PC-3 (cell line): ENCODE results near the gene SEMA3C. TPM values are rescaled to one million over a fixed set of nuclear protein-coding genes. Genes with fewer than 3 reads are reported as not detected.

Experiments
- ATAC-seq: fragments of 200-7000 bp; cut with Tn5 transposase; 2 replicates; pipeline ENCODE4 v1.9.1; 2020; ENCODE audit warnings: mild to moderate bottlenecking, moderate library complexity
- BruUV-seq: library from RNA; stranded (reverse); fragments of 400-500 nt; replicated peaks from 2 replicates; lab custom pipeline; 2021; lab: Mats Ljungman, UMichigan
- CTCF ChIA-PET: fragments of 300-600 bp; sonication (Branson Sonifier 250); formaldehyde crosslinking; loops from one replicate; lab custom pipeline; 2022; ENCODE audit warnings: antibody characterized with exemption; lab: Charles Lee
- POLR2A ChIA-PET: fragments of 300-600 bp; sonication (Branson Sonifier 250); formaldehyde crosslinking; loops from one replicate; lab custom pipeline; 2022; ENCODE audit warnings: antibody characterized with exemption; ENCODE audit not compliant: unreplicated experiment; lab: Charles Lee
- DNase-seq: peaks from one replicate; pipeline ENCODE4 v3.0.0-alpha.2; 2015
- H2AFZ ChIP-seq: fragments of 300-600 bp; sonication (generic); 2 replicates; pipeline ENCODE4 v1.6.0; 2016; ENCODE audit warnings: antibody characterized with exemption, low read length
- H3F3A ChIP-seq: fragments of 300-600 bp; sonication (generic); one replicate; pipeline ENCODE4 v1.6.0; 2017; ENCODE audit warnings: antibody characterized with exemption, low read length, control low read depth, mild to moderate bottlenecking; ENCODE audit not compliant: unreplicated experiment
- H3K27ac ChIP-seq: fragments of 300-600 bp; sonication (generic); 2 replicates; pipeline ENCODE4 v1.5.1; 2016; ENCODE audit warnings: mild to moderate bottlenecking, low read length
- H3K27me3 ChIP-seq: fragments of 300-600 bp; sonication (generic); 2 replicates; pipeline ENCODE4 v1.6.1; 2016; ENCODE audit warnings: low read length, mixed read lengths
- H3K36me3 ChIP-seq: fragments of 300-600 bp; sonication (generic); 2 replicates; pipeline ENCODE4 v1.6.1; 2016; ENCODE audit warnings: low read depth, mixed run types, low read length, mixed read lengths
- H3K4me1 ChIP-seq: fragments of 300-600 bp; sonication (generic); 2 replicates; pipeline ENCODE4 v1.5.1; 2016; ENCODE audit warnings: low read length; ENCODE audit not compliant: insufficient read depth
- H3K4me2 ChIP-seq: fragments of 300-600 bp; sonication (generic); 2 replicates; pipeline ENCODE4 v1.6.0; 2016; ENCODE audit warnings: low read length
- H3K4me3 ChIP-seq: fragments of 300-600 bp; sonication (generic); 2 replicates; pipeline ENCODE4 v1.5.1; 2016; ENCODE audit warnings: mild to moderate bottlenecking, low read length, mixed read lengths
- H3K79me2 ChIP-seq: fragments of 300-600 bp; sonication (generic); 2 replicates; pipeline ENCODE4 v1.6.1; 2017; ENCODE audit warnings: low read length, mixed read lengths
- H3K9ac ChIP-seq: fragments of 300-600 bp; sonication (generic); 2 replicates; pipeline ENCODE4 v1.6.0; 2016; ENCODE audit warnings: mild to moderate bottlenecking, low read length
- H3K9me2 ChIP-seq: fragments of 300-600 bp; sonication (generic); replicated peaks from 2 replicates; pipeline ENCODE4 v1.6.1; 2016; ENCODE audit warnings: mixed run types, low read length, mixed read lengths
- H3K9me3 ChIP-seq: fragments of 300-600 bp; sonication (generic); 2 replicates; pipeline ENCODE4 v1.6.1; 2016; ENCODE audit warnings: low read length, mixed read lengths
- H4K20me1 ChIP-seq: fragments of 300-600 bp; sonication (generic); 2 replicates; pipeline ENCODE4 v1.6.1; 2016; ENCODE audit warnings: low read length, mixed read lengths
- EZH2 ChIP-seq: fragments of 300-600 bp; sonication (generic); IDR thresholded peaks from one replicate; pipeline ENCODE4 v1.6.1; 2017; ENCODE audit warnings: antibody characterized with exemption, mild to moderate bottlenecking, low read length; ENCODE audit not compliant: unreplicated experiment
- EZH2phosphoT487 ChIP-seq: fragments of 300-600 bp; sonication (generic); IDR thresholded peaks from 2 replicates; pipeline ENCODE4 v1.6.1; 2018; ENCODE audit warnings: mild to moderate bottlenecking, antibody characterized with exemption, low read length, borderline replicate concordance
- intact Hi-C: fragments of 100-400 bp; cut with micrococcal nuclease; formaldehyde crosslinking; loops from 2 replicates; pipeline ENCODE4 v1.9.0; 2023
- total RNA-seq: library from RNA; depleted of rRNA; stranded (reverse); fragments of >200 nt; gene quantifications from 2 replicates; pipeline ENCODE4 v1.2.3, GENCODE V29; 2014
- TF ChIP-seq, protein P1 (sequence below): fragments of 300-600 bp; sonication (generic); conservative IDR thresholded peaks from 2 replicates; pipeline ENCODE4 v1.5.1; 2017; ENCODE audit warnings: antibody characterized with exemption, low read depth, mild to moderate bottlenecking, low read length

Gene SEMA3C
- total RNA-seq, 1 experiment from 2014 or later = 28.0 TPM

DNA sequence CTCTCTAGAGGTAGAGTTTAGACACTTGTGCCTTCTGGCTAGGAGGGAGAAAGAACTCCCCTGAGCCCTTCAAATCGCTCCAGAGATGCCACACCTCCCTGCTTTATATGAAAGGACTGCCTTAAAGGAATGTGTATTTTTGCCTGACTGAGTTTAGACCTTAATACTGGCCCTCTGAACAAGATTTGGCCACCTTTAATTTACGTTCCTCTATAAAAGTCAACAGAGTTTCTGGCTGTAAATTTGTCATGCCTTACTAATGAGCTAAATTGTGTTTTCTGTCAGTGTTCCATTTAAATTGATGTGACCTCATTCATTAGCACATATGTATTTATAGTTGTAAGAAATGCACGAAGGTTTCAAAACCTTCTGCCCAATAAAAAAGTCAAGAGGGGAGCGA is 48.0 kb downstream of the SEMA3C start:
- intact Hi-C loops = no loop called here
- Histone ChIP-seq H3F3A (no peaks in the 10 kb centered on the region), H3K4me3 (no peak overlapping the region), H2AFZ (no peak overlapping the region), H3K27me3 (no peaks in the 10 kb centered on the region), H4K20me1 (no peaks in the 10 kb centered on the region), H3K9me2 (no peaks in the 10 kb centered on the region), H3K79me2 (0 out of 2 replicates have a peak, but pooled peaks cover 11% of the 10 kb centered on the region), H3K27ac (peak overlapping the region; percentile 78), H3K36me3 (no peaks in the 10 kb centered on the region), H3K4me1 (peaks cover 25% of the 10 kb centered on the region), H3K9me3 (no peaks in the 10 kb centered on the region), H3K9ac (no peak overlapping the region), H3K4me2 (peak overlapping the region; percentile 63; the same call in 1 of the 2 replicates)
- TF ChIP-seq EZH2 (no peak), EZH2phosphoT487 (no peak)
- TF ChIP-seq, protein P1, sequence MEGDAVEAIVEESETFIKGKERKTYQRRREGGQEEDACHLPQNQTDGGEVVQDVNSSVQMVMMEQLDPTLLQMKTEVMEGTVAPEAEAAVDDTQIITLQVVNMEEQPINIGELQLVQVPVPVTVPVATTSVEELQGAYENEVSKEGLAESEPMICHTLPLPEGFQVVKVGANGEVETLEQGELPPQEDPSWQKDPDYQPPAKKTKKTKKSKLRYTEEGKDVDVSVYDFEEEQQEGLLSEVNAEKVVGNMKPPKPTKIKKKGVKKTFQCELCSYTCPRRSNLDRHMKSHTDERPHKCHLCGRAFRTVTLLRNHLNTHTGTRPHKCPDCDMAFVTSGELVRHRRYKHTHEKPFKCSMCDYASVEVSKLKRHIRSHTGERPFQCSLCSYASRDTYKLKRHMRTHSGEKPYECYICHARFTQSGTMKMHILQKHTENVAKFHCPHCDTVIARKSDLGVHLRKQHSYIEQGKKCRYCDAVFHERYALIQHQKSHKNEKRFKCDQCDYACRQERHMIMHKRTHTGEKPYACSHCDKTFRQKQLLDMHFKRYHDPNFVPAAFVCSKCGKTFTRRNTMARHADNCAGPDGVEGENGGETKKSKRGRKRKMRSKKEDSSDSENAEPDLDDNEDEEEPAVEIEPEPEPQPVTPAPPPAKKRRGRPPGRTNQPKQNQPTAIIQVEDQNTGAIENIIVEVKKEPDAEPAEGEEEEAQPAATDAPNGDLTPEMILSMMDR = no peak
- no TSS peak for BruUV-seq
- ChIA-PET POLR2A (no interaction called here), CTCF (no interaction called here)
- DNase-seq (no peak), ATAC-seq (no peak)

DNA sequence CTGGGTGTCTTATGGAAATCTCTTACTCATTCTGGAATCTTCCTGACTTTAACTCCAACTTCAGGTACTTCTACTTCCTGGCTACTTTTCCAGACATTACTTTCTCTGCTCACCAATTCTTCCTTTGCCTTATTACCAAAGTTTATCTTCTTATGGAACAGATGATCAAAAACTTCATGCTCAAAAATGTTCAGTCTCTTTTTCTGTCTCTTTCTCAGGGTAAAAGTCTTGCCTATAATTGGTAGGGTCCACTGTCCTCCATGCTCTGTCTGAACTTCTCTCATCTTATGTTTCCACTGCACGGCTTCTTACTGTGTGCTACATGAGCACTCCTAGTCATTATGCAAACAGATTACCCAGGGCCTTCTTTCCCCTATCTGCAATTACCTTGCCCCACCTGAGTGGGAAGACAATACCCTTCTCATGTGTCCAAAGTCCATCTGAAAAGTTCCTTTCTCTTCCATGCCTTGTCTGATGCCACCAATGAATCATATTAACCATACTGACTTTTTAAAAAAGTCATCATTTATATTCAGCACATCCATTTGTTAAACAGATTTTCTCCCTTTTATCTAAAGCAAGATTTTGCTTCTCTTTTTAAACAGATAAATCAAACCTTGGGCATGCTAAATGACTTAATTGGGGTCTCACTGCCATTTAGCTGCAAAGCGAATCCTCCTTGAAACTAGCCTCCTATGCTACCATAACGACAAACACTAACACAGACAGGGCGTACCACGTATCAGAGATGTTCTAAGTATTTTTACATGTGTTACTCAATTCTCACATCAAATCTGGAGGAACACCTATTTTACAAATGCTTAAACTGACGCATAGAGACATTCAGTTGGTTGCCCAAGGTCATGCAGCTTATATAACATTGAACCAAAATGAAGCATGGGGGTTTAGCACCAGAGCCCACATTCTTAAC is 48.8 kb downstream of the SEMA3C start:
- peak; percentile 77 for DNase-seq
- H3K4me3 ChIP-seq = no peak overlapping the region

More for the DNA sequence above, 48.8 kb downstream of the SEMA3C start:
- Histone ChIP-seq H3K9me3 (no peaks in the 10 kb centered on the region), H3K79me2 (0 out of 2 replicates have a peak, but pooled peaks cover 13% of the 10 kb centered on the region), H3K36me3 (no peaks in the 10 kb centered on the region), H3F3A (no peaks in the 10 kb centered on the region), H3K4me1 (peaks cover 25% of the 10 kb centered on the region), H3K4me2 (peak overlapping the region; percentile 63), H4K20me1 (no peaks in the 10 kb centered on the region), H3K27me3 (no peaks in the 10 kb centered on the region), H3K9me2 (no peaks in the 10 kb centered on the region), H3K27ac (peak overlapping the region; percentile 78), H3K9ac (peak overlapping the region; percentile 20), H2AFZ (peak overlapping the region; percentile 33; the same call in 1 of the 2 replicates)
- TF ChIP-seq EZH2phosphoT487 (no peak), EZH2 (no peak)
- TF ChIP-seq, protein P1 = no peak
- no TSS peak for BruUV-seq
- CTCF ChIA-PET = no interaction called here
- intact Hi-C loops = no loop called here
- ATAC-seq = peak; percentile 92
- POLR2A ChIA-PET = no interaction called here
